ENCODE results near the gene UTS2.

The UTS2 gene

DNA sequence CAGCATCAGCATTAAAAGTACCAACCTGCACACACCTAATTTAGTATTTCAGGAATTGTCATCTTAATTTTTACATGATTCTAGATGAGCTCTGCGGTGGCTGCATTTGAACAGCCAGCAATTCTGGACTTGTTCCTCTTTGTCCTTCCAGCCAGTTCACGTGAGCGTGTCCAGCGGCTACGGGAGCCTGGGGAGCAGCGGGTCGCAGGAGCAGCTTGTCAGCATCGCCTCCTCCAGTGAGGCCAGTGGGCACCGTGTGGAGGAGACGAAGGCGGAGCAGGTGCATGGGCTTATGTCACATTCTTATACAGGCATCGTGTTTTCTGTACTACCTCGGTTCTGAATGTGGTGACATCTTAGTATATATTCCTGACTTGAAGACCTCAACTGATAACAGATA, 43.1 kb downstream of the UTS2 start:
- DNase-seq: peak in 1 of 14 donors; percentile 15

DNA sequence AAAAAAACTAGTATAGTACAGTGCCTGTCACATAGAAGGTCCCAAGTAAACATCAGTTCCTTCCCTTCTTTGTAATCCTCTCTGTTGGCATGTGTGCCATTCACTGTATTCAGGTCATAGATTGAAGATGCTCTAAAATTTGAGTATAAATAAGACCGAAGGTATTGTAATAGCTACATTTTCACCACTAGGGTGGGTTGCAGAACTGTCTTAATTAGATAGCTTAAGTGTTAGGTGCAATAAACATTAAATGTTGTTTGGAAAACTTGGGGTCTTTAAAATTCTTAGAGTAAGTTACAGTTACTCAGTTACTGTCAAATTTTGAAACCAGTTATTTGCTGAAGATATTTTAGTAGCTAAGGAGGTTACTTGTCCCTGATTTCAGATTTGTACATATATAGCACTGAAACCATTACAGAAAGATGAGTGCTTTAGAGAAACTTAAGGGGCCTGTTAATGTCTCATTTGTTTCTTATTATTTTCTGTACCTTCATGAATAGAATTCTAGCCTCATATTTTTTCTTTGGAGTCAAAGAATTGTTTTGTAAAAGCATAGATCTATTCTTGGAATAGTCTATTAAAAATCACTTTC, 44.5 kb downstream of the UTS2 start:
- peak in 1 of 14 donors; percentile 10 for DNase-seq

DNA sequence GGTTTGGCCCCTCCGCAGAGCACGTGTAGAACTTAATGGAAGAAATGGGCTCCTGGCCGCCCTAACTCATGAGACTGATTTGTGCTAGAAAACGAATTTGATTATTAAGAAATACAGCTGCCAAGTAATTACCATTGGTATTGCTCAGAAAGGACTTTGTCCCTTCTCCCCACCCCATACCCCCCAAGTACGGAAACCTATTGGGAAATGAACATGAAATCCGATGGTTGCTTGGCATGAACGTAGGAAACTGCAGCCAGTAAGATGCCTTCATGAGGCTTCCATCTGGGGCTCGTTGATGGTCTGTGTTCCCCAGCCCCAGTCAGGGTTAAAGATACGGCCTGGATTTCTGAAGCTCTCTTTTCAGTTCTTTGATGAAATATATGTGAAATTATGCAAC, 47.4 kb downstream of the UTS2 start:
- no peak for DNase-seq
